ENCODE results near the gene USP25. TPM values are rescaled to one million over a fixed set of nuclear protein-coding genes. Genes with fewer than 3 reads are reported as not detected.
"Not testable (repeated sequence)": the region's sequence is repeated elsewhere in the genome, so short reads cannot be mapped to it uniquely, and the experiment has no call there.

The USP25 gene
- total RNA-seq, 4 donors from 2014 or later, result 33.5 to 85.8 (median 53.2) TPM

- no peak for TF ChIP-seq CTCF (IDR thresholded peaks at IDR 0.05)
- TF ChIP-seq POLR2A (IDR thresholded peaks at IDR 0.05), result no peak
- Histone ChIP-seq H3K36me3 (no peaks in the 10 kb centered on the region), H3K27ac (peak overlapping the region in 2 of 4 donors; percentile 34 to 97), H3K27me3 (no peaks in the 10 kb centered on the region), H3K4me3 (peak overlapping the region in 3 of 4 donors; percentile 9 to 90 (median 86)), H3K4me1 (peaks cover 0 to 27% (median 7%) of the 10 kb centered on the region in 4 donors), H3K9me3 (no peaks in the 10 kb centered on the region)
- DNase-seq, result no peak
These were observed 2.7 kb downstream of the USP25 start for GRCh38 chr21:15732290-15732995.

- H3K4me3 ChIP-seq, result peak overlapping the region in 3 of 4 donors; percentile 9 to 90 (median 86)
- no peaks in the 10 kb centered on the region for H3K9me3 ChIP-seq
- no peaks in the 10 kb centered on the region for H3K36me3 ChIP-seq
- DNase-seq, result no peak
- H3K4me1 ChIP-seq, result peaks cover 0 to 27% (median 7%) of the 10 kb centered on the region in 4 donors
- TF ChIP-seq POLR2A (IDR thresholded peaks at IDR 0.05), result no peak
- TF ChIP-seq CTCF (IDR thresholded peaks at IDR 0.05), result no peak
- peak overlapping the region in 2 of 4 donors; percentile 5 to 34 for H3K27ac ChIP-seq
- H3K27me3 ChIP-seq, result no peaks in the 10 kb centered on the region
These were observed 3.2 kb downstream of the USP25 start for GRCh38 chr21:15732996-15733329.

GRCh38 chr21:15735409-15735808, 5.6 kb downstream of the USP25 start:
- Histone ChIP-seq H3K4me1 (peaks cover 0 to 43% (median 5%) of the 10 kb centered on the region in 4 donors), H3K27ac (no peak overlapping the region)

GRCh38 chr21:15735931-15736330, 6.1 kb downstream of the USP25 start:
- DNase-seq, H3K27ac ChIP-seq: not testable (repeated sequence)
- peaks cover 0 to 43% (median 5%) of the 10 kb centered on the region in 4 donors for H3K4me1 ChIP-seq

More at GRCh38 chr21:15735409-15735808, 5.6 kb downstream of the USP25 start:
- TF ChIP-seq POLR2A (IDR thresholded peaks at IDR 0.05), result no peak
- peak in 1 of 6 experiments; percentile 4 for TF ChIP-seq CTCF (IDR thresholded peaks at IDR 0.05)
- Histone ChIP-seq H3K27me3 (no peaks in the 10 kb centered on the region), H3K4me3 (no peak overlapping the region), H3K9me3 (no peaks in the 10 kb centered on the region), H3K36me3 (no peaks in the 10 kb centered on the region)
- DNase-seq, result no peak

GRCh38 chr21:15738779-15739178, 9.0 kb downstream of the USP25 start:
- not testable (repeated sequence) for H3K36me3 ChIP-seq, H3K27ac ChIP-seq, DNase-seq, H3K9me3 ChIP-seq, H3K27me3 ChIP-seq
- Histone ChIP-seq H3K4me3 (peak overlapping the region in 1 of 4 donors; percentile 12), H3K4me1 (peaks cover 0 to 51% (median 5%) of the 10 kb centered on the region in 4 donors)

More at GRCh38 chr21:15735931-15736330, 6.1 kb downstream of the USP25 start:
- H3K9me3 ChIP-seq, H3K4me3 ChIP-seq, H3K27me3 ChIP-seq, H3K36me3 ChIP-seq: not testable (repeated sequence)

- no peak overlapping the region for H3K4me3 ChIP-seq
- H3K36me3 ChIP-seq, result no peaks in the 10 kb centered on the region
- H3K9me3 ChIP-seq, result no peaks in the 10 kb centered on the region
- no peak for DNase-seq
- no peak overlapping the region for H3K27ac ChIP-seq
- peaks cover 0 to 45% (median 2%) of the 10 kb centered on the region in 4 donors for H3K4me1 ChIP-seq
- no peaks in the 10 kb centered on the region for H3K27me3 ChIP-seq
- TF ChIP-seq CTCF (IDR thresholded peaks at IDR 0.05) (no peak), POLR2A (IDR thresholded peaks at IDR 0.05) (no peak)
These were observed 10.6 kb downstream of the USP25 start for GRCh38 chr21:15740383-15740782.
